Liver (tissue), 9 donors: Measurements from ENCODE around the gene CLCA1. TPM values are rescaled to one million over a fixed set of nuclear protein-coding genes. Genes with fewer than 3 reads are reported as not detected.

ENCODE experiments used
- DNase-seq: peaks from one replicate; pipeline ENCODE4 v3.0.0-alpha.2; 2017; ENCODE audit warnings: low spot score
- H3K27ac ChIP-seq, 2 donors: one replicate each; pipeline ENCODE4 v1.7.0; 2013; ENCODE audit warnings: inconsistent platforms in 2 of 2, low read length in 2 of 2, control low read depth in 1 of 2, low read depth in 1 of 2, mild to moderate bottlenecking in 1 of 2
- H3K27me3 ChIP-seq, 4 donors: one replicate each; pipeline versions ENCODE4 v1.6.1 to v1.7.0; 2013; ENCODE audit warnings: low read length in 3 of 4, inconsistent platforms in 1 of 4, mild to moderate bottlenecking in 1 of 4, moderate library complexity in 1 of 4; ENCODE audit not compliant: control insufficient read depth in 4 of 4, insufficient read depth in 4 of 4
- H3K36me3 ChIP-seq, 4 donors: one replicate each; pipeline versions ENCODE4 v1.6.1 to v1.7.0; 2013; ENCODE audit warnings: low read length in 3 of 4, mild to moderate bottlenecking in 3 of 4, low read depth in 1 of 4, moderate library complexity in 1 of 4; ENCODE audit not compliant: control insufficient read depth in 4 of 4, insufficient read depth in 3 of 4
- H3K4me1 ChIP-seq, 4 donors: one replicate each; pipeline versions ENCODE4 v1.6.1 to v1.7.0; 2013; ENCODE audit warnings: low read length in 3 of 4, mild to moderate bottlenecking in 3 of 4, moderate library complexity in 1 of 4; ENCODE audit not compliant: control insufficient read depth in 4 of 4, insufficient read depth in 4 of 4
- H3K4me3 ChIP-seq, 3 donors: one replicate each; pipeline versions ENCODE4 v1.6.1 to v1.7.0; 2013; ENCODE audit warnings: low read length in 3 of 3, control low read depth in 1 of 3, low read depth in 1 of 3, mild to moderate bottlenecking in 1 of 3
- H3K9ac ChIP-seq, 2 donors: one replicate each; pipeline ENCODE4 v1.7.0; 2013; ENCODE audit warnings: low read length in 2 of 2, mild to moderate bottlenecking in 2 of 2, moderate library complexity in 2 of 2, control low read depth in 1 of 2, low read depth in 1 of 2
- H3K9me3 ChIP-seq, 4 donors: one replicate each; pipeline versions ENCODE4 v1.6.1 to v1.7.0; 2013; ENCODE audit warnings: low read length in 3 of 4; ENCODE audit not compliant: control insufficient read depth in 4 of 4
- CTCF ChIP-seq: fragments of 150-350 bp; IDR thresholded peaks from 2 replicates; pipeline ENCODE4 v1.5.1; 2017; ENCODE audit warnings: improper control_type of control experiment, low read depth, low read length; ENCODE audit not compliant: missing input control
- FOXA1 ChIP-seq: IDR thresholded peaks from 2 replicates; pipeline ENCODE4 v1.6.1; 2016; ENCODE audit warnings: antibody characterized with exemption
- FOXA2 ChIP-seq: IDR thresholded peaks from 2 replicates; pipeline ENCODE4 v1.6.1; 2016; ENCODE audit warnings: antibody characterized with exemption
- HNF4A ChIP-seq, 2 donors: conservative IDR thresholded peaks; 2 replicates each; pipeline ENCODE4 v1.6.1; 2016; ENCODE audit warnings: antibody characterized with exemption in 2 of 2, mild to moderate bottlenecking in 2 of 2
- HNF4G ChIP-seq: IDR thresholded peaks from 2 replicates; pipeline ENCODE4 v1.6.1; 2016; ENCODE audit warnings: antibody characterized with exemption
- JUND ChIP-seq, 2 donors: IDR thresholded peaks; 2 replicates each; pipeline ENCODE4 v1.6.1; 2016; ENCODE audit warnings: antibody characterized with exemption in 2 of 2
- MAX ChIP-seq: IDR thresholded peaks from 2 replicates; pipeline ENCODE4 v1.6.1; 2016; ENCODE audit warnings: antibody characterized with exemption
- NR2F2 ChIP-seq: IDR thresholded peaks from 2 replicates; pipeline ENCODE4 v1.6.1; 2016; ENCODE audit warnings: antibody characterized with exemption
- RXRA ChIP-seq, 2 donors: IDR thresholded peaks; 2 replicates each; pipeline ENCODE4 v1.6.1; 2017 to 2018; ENCODE audit warnings: antibody characterized with exemption in 2 of 2, mild to moderate bottlenecking in 1 of 2
- SP1 ChIP-seq: IDR thresholded peaks from 2 replicates; pipeline ENCODE4 v1.6.1; 2018; ENCODE audit warnings: antibody characterized with exemption, mild to moderate bottlenecking
- TAF1 ChIP-seq: conservative IDR thresholded peaks from 2 replicates; pipeline ENCODE4 v1.6.1; 2016; ENCODE audit warnings: antibody characterized with exemption, mild to moderate bottlenecking
- YY1 ChIP-seq: IDR thresholded peaks from 2 replicates; pipeline ENCODE4 v1.6.1; 2016; ENCODE audit warnings: antibody characterized with exemption, mild to moderate bottlenecking
- ZBTB33 ChIP-seq: IDR thresholded peaks from 2 replicates; pipeline ENCODE4 v1.6.1; 2016; ENCODE audit warnings: antibody characterized with exemption
- WGBS: extraction: QIAGEN DNeasy Blood & Tissue Kit; methylation state at CpG from one replicate; pipeline ENCODE4 v1.1.7; 2013; 5-methylcytosine and 5-hydroxymethylcytosine counted together
- polyA plus RNA-seq, 2 donors: library from polyadenylated mRNA; stranded (reverse) in 1 of 2; unstranded in 1 of 2; fragments of 200-250 nt in 1 of 2; fragments of >200 nt in 1 of 2; fragmentation: Nextera tagmentation in 1 of 2; extraction: Ambion mirVana in 1 of 2; gene quantifications; one replicate each; pipeline versions ENCODE4 v1.2.1 to v1.2.3, GENCODE V29; 2013 to 2015
- total RNA-seq, 2 donors: library from RNA; depleted of rRNA; stranded (reverse); fragments of >200 nt; gene quantifications; one replicate each; pipeline ENCODE4 v1.2.3, GENCODE V29; 2014
- TF ChIP-seq, protein P1 (sequence below): IDR thresholded peaks from 2 replicates; pipeline ENCODE4 v1.6.1; 2016; ENCODE audit warnings: antibody characterized with exemption, mild to moderate bottlenecking
- donor health status: healthy.
- donor health status: healthy.
- donor health status: healthy.
- donor health status: healthy.
- donor health status: healthy.

Gene CLCA1
- total and polyA plus RNA-seq, 4 donors, result not detected

GRCh38 chr1:86478416-86479156, 9.9 kb downstream of the CLCA1 start:
- TF ChIP-seq YY1 (no peak), RXRA (IDR thresholded peaks at IDR 0.05) (no peak), ZBTB33 (no peak)
- TF ChIP-seq, protein P1, sequence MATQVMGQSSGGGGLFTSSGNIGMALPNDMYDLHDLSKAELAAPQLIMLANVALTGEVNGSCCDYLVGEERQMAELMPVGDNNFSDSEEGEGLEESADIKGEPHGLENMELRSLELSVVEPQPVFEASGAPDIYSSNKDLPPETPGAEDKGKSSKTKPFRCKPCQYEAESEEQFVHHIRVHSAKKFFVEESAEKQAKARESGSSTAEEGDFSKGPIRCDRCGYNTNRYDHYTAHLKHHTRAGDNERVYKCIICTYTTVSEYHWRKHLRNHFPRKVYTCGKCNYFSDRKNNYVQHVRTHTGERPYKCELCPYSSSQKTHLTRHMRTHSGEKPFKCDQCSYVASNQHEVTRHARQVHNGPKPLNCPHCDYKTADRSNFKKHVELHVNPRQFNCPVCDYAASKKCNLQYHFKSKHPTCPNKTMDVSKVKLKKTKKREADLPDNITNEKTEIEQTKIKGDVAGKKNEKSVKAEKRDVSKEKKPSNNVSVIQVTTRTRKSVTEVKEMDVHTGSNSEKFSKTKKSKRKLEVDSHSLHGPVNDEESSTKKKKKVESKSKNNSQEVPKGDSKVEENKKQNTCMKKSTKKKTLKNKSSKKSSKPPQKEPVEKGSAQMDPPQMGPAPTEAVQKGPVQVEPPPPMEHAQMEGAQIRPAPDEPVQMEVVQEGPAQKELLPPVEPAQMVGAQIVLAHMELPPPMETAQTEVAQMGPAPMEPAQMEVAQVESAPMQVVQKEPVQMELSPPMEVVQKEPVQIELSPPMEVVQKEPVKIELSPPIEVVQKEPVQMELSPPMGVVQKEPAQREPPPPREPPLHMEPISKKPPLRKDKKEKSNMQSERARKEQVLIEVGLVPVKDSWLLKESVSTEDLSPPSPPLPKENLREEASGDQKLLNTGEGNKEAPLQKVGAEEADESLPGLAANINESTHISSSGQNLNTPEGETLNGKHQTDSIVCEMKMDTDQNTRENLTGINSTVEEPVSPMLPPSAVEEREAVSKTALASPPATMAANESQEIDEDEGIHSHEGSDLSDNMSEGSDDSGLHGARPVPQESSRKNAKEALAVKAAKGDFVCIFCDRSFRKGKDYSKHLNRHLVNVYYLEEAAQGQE, result no peak
- Histone ChIP-seq H3K27me3 (no peaks in the 10 kb centered on the region), H3K36me3 (no peaks in the 10 kb centered on the region), H3K4me1 (no peaks in the 10 kb centered on the region), H3K4me3 (no peak overlapping the region), H3K9ac (no peak overlapping the region), H3K27ac (no peak overlapping the region), H3K9me3 (no peaks in the 10 kb centered on the region)
- WGBS, result 80% methylated on average over 5 of the region's 5 CpGs
- DNase-seq, result no peak

GRCh38 chr1:86481966-86482365, 13.2 kb downstream of the CLCA1 start:
- no peak overlapping the region for H3K9ac ChIP-seq
- H3K4me1 ChIP-seq, result no peaks in the 10 kb centered on the region
- 61% methylated on average over 4 of the region's 4 CpGs for WGBS
- H3K27me3 ChIP-seq, result no peaks in the 10 kb centered on the region
- no peaks in the 10 kb centered on the region for H3K36me3 ChIP-seq
- TF ChIP-seq JUND (IDR thresholded peaks at IDR 0.05) (no peak), TAF1 (no peak), RXRA (IDR thresholded peaks at IDR 0.05) (no peak), MAX (no peak), SP1 (no peak), HNF4G (no peak), YY1 (no peak), FOXA1 (no peak), NR2F2 (no peak), HNF4A (conservative IDR thresholded peaks at IDR 0.05) (no peak), FOXA2 (no peak), CTCF (no peak)
- TF ChIP-seq, protein P1, result no peak
- H3K27ac ChIP-seq, result no peak overlapping the region
- H3K9me3 ChIP-seq, result no peaks in the 10 kb centered on the region
- H3K4me3 ChIP-seq, result no peak overlapping the region
- no peak for DNase-seq
